ENCODE data around the gene SPTSSB. TPM values are rescaled to one million over a fixed set of nuclear protein-coding genes. Genes with fewer than 3 reads are reported as not detected.
A peak's percentile ranks its signal among the peaks of the same experiment; 100 is the strongest.

The SPTSSB gene
- polyA plus RNA-seq, 2 of the 4 experiments (the other 2 are of a cell fraction), result 0.06 to 0.43 TPM

DNA sequence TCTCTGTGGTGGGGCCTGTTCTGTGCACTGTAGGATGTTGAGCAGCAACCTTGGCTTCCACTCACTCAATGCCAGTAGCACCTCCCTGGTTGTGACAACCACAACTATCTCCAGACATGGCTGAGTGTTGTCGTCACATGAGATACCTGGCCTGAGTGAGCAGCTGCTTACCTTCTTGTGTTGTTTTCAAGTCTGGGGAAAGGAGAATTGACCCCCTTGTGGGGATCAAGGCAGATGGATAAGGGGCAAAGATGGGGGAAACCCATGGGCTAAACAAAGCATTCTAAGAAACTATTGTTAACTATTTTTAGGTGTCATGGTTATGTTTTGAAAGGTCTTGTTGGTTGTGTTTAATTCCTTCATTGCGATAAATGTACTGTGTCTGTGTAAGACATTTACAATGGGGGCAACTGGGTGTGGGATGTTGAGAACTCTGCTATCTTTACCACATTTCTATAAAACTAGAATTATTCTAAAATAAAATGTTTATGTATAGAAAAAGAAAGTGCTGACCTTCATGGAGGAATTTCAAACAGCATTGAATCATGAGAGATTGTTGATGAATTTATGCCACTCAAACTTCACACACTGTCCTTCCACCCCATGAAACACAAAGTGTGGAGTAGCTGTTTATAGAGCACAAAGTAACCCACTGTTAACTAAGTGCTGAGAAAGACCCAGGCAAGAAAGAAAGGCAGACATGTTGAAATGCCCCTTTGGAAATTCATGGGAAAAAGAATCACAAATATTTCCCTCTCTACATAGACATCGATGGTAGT is 48.4 kb upstream of the SPTSSB start (continued):
- TF ChIP-seq HOXA7 (CRISPR knock-in tag; IDR thresholded peaks at IDR 0.05) (no peak), RAD21 (conservative IDR thresholded peaks at IDR 0.05 in 1 of 2, IDR thresholded peaks at IDR 0.05 in 1 of 2) (no peak), RNF2 (IDR thresholded peaks at IDR 0.05; ENCODE audit: borderline replicate concordance, low read depth) (no peak), POLR2A (IDR thresholded peaks at IDR 0.05; ENCODE audit: low read length) (no peak), KDM5A (IDR thresholded peaks at IDR 0.05) (no peak)
- TF ChIP-seq, protein P1, sequence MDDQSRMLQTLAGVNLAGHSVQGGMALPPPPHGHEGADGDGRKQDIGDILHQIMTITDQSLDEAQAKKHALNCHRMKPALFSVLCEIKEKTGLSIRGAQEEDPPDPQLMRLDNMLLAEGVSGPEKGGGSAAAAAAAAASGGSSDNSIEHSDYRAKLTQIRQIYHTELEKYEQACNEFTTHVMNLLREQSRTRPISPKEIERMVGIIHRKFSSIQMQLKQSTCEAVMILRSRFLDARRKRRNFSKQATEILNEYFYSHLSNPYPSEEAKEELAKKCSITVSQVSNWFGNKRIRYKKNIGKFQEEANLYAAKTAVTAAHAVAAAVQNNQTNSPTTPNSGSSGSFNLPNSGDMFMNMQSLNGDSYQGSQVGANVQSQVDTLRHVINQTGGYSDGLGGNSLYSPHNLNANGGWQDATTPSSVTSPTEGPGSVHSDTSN (IDR thresholded peaks at IDR 0.05), result no peak

DNA sequence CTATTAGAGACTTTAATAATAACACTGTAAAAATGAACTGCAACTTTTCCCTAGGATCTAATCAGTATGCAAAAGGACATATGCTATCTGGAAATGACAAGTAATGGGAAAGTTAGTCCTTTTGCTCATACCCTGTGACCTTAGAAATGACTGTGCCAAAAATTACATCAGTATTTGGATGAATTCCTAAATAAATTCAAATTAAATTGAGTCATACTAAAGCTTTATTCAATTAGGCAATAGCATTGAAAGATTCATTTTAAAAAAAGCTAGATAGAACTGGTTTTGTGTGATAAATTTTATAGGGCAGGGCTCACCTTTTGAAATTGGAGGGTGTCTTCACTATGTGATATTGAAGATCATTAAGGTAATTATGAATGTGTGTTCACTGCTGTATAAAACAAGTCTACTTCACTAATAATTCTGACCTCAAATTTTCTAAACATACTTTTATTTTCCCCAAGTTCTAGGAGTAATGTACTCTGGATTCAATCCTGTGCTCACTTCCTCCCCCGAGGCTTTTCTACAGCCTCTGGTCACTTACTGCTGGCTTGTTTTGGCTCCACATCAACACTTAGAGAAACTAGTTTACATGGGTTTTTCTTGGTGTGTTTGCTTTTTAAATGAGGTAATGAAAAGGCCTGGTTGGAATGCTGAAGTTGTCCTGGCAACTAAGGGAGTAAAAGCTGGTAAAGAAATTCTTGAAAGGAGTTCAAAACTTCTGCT is 44.4 kb upstream of the SPTSSB start:
- peak overlapping the region; percentile 61 for H3K4me2 ChIP-seq
- WGBS (ENCODE audit: missing lambda C conversion rate), result 0% methylated on average over 1 of the region's 1 CpG
- POLR2A ChIA-PET, result interaction anchor here (1.0 kb wide), 1 partner anchor 194 kb away, joined by 3 read pairs; the partner anchor contains the start of gene NMD3
- H3K4me1 ChIP-seq, result peaks cover 22% of the 10 kb centered on the region
- H3K9me3 ChIP-seq, result peaks cover 4% of the 10 kb centered on the region; the same call in 2 of the 3 replicates
- no peak for FAIRE-seq
- H3K4me3 ChIP-seq, result no peak overlapping the region
- CTCF ChIA-PET, result interaction anchor here (0.6 to 1.5 kb wide), 2 partner anchors 8 to 318 kb away, joined by 4 to 5 read pairs; no protein-coding TSS in a partner anchor
- DNase-seq (ENCODE audit: low read depth in 1 of 2, low spot score in 1 of 2), result peak in 1 of 2 experiments; percentile 62
- TF ChIP-seq FOSL2 (IDR thresholded peaks at IDR 0.05) (no peak), FOSL2 (CRISPR knock-in tag; IDR thresholded peaks at IDR 0.05) (peak; percentile 48), POLR2A (IDR thresholded peaks at IDR 0.05; ENCODE audit: low read length) (no peak), CHD4 (IDR thresholded peaks at IDR 0.05; ENCODE audit: borderline replicate concordance) (no peak), RARB (CRISPR knock-in tag; IDR thresholded peaks at IDR 0.05) (no peak), ZSCAN20 (CRISPR knock-in tag; IDR thresholded peaks at IDR 0.05) (no peak), KDM1A (IDR thresholded peaks at IDR 0.05; ENCODE audit: low read depth) (no peak), CEBPB (IDR thresholded peaks at IDR 0.05) (peak; percentile 20 to 29; a peak in 1 of 4 replicates), RAD21 (conservative IDR thresholded peaks at IDR 0.05 in 1 of 2, IDR thresholded peaks at IDR 0.05 in 1 of 2) (no peak), TP53 (CRISPR knock-in tag; IDR thresholded peaks at IDR 0.05) (no peak), JUNB (IDR thresholded peaks at IDR 0.05) (peak; percentile 12; the same call in 1 of the 2 replicates)
- TF ChIP-seq, protein P2, sequence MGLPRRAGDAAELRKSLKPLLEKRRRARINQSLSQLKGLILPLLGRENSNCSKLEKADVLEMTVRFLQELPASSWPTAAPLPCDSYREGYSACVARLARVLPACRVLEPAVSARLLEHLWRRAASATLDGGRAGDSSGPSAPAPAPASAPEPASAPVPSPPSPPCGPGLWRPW (IDR thresholded peaks at IDR 0.05), result no peak
- TF ChIP-seq, protein P3, sequence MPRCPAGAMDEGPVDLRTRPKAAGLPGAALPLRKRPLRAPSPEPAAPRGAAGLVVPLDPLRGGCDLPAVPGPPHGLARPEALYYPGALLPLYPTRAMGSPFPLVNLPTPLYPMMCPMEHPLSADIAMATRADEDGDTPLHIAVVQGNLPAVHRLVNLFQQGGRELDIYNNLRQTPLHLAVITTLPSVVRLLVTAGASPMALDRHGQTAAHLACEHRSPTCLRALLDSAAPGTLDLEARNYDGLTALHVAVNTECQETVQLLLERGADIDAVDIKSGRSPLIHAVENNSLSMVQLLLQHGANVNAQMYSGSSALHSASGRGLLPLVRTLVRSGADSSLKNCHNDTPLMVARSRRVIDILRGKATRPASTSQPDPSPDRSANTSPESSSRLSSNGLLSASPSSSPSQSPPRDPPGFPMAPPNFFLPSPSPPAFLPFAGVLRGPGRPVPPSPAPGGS (IDR thresholded peaks at IDR 0.05), result no peak
- peak overlapping the region; percentile 47 to 66; a peak in 4 of 6 replicates for H3K27ac ChIP-seq
- ATAC-seq, result peak; percentile 68 to 82

DNA sequence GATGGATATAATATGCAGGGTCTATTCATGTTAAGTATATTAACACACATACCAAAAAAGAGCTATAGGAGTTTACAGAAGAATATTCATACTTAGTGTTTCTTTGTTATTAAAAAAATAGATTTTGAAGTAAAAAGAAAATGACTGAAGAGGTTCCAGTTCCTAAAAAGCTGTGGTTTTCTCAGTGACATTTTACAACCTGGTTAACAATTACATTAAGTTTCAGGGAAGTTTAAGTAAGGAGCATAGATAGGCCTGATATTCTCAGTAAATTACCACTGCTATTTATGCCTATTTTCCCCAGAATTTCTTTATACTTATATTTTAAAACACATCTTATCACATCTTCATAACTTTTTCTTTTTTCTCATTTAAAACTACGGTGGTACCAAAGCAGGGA is 43.6 kb upstream of the SPTSSB start:
- POLR2A ChIA-PET, result interaction anchor here (1.0 kb wide), 1 partner anchor 194 kb away, joined by 3 read pairs; the partner anchor contains the start of gene NMD3
- Histone ChIP-seq H3K9me3 (peaks cover 4% of the 10 kb centered on the region; the same call in 2 of the 3 replicates), H3K4me1 (peaks cover 22% of the 10 kb centered on the region), H3K4me2 (peak overlapping the region; percentile 61; the same call in 2 of the 3 replicates), H3K4me3 (no peak overlapping the region), H3K27ac (no peak overlapping the region)
- CTCF ChIA-PET, result no interaction called here
- FAIRE-seq (no peak), ATAC-seq (no peak), DNase-seq (ENCODE audit: low read depth in 1 of 2, low spot score in 1 of 2) (no peak)
- WGBS (ENCODE audit: missing lambda C conversion rate), result 63% methylated on average over 1 of the region's 1 CpG
- no peak for TF ChIP-seq JUN (IDR thresholded peaks at IDR 0.05)
- TF ChIP-seq, protein P3 (IDR thresholded peaks at IDR 0.05), result no peak
- TF ChIP-seq, protein P4, sequence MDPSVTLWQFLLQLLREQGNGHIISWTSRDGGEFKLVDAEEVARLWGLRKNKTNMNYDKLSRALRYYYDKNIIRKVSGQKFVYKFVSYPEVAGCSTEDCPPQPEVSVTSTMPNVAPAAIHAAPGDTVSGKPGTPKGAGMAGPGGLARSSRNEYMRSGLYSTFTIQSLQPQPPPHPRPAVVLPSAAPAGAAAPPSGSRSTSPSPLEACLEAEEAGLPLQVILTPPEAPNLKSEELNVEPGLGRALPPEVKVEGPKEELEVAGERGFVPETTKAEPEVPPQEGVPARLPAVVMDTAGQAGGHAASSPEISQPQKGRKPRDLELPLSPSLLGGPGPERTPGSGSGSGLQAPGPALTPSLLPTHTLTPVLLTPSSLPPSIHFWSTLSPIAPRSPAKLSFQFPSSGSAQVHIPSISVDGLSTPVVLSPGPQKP (IDR thresholded peaks at IDR 0.05; ENCODE audit: low read depth, low read length), result no peak
- TF ChIP-seq RCOR1 (IDR thresholded peaks at IDR 0.05; ENCODE audit: low read depth, low read length), result no peak
